GM12872 (cell line): ENCODE results near the gene GNA12.

ENCODE experiments used
- TF ChIP-seq, protein P1 (sequence below): IDR thresholded peaks from 3 replicates; pipeline ENCODE4 v1.5.1; 2011; ENCODE audit warnings: low read depth, mild to moderate bottlenecking, low read length, moderate library complexity; ENCODE audit not compliant: insufficient read depth

Gene GNA12

DNA sequence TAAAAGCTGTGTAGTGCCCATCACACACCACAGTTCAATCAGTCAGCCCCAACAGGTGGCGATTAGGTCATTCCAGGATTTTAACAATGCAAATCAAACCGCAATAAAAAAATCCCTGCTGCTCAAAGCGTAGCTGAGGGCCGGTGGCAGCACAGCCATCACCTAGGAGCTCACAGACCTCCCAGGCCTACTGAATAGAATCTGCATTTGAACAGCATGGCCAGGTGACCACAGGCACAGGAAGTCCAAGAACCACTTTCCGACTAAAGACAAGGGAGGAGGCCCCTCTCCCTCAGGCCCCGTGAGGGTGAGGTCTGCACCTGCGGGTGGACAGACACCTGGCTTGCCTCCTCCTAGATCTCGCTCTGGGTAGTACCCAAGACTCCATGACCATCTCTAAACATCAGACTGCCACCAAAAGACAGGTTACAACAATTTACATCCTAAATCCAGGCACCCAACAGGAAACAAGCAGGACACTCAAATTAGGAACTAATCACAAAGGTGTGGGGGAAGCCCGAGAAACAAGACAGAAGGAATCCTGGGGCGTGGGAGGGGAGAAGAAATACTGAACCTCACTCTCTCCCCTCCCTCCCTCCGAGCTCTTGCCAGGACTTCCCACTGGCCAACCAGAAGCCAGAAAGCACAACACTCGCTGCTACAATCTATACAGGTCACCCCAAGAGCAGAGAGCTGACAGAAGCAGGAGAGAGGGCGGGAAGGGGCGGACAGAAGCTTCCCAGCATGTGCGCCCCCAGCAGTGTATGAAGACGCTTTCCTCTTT is 19.2 kb downstream of the GNA12 start:
- TF ChIP-seq, protein P1, sequence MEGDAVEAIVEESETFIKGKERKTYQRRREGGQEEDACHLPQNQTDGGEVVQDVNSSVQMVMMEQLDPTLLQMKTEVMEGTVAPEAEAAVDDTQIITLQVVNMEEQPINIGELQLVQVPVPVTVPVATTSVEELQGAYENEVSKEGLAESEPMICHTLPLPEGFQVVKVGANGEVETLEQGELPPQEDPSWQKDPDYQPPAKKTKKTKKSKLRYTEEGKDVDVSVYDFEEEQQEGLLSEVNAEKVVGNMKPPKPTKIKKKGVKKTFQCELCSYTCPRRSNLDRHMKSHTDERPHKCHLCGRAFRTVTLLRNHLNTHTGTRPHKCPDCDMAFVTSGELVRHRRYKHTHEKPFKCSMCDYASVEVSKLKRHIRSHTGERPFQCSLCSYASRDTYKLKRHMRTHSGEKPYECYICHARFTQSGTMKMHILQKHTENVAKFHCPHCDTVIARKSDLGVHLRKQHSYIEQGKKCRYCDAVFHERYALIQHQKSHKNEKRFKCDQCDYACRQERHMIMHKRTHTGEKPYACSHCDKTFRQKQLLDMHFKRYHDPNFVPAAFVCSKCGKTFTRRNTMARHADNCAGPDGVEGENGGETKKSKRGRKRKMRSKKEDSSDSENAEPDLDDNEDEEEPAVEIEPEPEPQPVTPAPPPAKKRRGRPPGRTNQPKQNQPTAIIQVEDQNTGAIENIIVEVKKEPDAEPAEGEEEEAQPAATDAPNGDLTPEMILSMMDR: no peak

DNA sequence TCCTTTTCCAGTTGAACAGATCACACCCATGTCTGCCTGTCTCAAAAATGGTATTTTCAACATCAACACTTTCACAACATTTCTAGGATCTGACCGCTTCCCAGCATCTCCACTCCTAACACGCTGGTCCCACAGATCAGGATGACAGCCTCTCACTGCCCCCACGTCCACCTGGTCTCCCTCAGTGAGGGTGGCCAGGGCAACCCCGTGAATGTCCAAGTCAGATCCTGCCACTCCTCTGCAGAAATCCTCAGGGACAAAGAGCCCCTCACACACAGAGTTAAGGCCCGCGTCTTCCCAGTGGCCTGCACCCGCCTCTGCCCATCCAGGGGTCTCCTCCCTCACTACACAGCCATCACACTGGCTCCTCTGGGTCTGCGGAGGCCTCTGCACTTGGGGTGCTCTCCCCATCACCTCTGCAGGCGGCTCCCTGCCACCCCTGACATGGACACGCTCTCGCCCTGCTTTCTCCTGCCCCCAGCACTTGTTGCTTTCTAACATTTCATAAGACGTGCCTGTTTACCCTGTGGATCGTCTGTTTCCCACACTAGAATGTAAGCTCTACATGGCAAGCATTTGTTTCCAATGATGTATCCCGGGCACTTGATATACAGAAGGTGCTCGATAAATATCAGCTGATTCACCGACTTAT is 20.0 kb downstream of the GNA12 start:
- TF ChIP-seq, protein P1: no peak

DNA sequence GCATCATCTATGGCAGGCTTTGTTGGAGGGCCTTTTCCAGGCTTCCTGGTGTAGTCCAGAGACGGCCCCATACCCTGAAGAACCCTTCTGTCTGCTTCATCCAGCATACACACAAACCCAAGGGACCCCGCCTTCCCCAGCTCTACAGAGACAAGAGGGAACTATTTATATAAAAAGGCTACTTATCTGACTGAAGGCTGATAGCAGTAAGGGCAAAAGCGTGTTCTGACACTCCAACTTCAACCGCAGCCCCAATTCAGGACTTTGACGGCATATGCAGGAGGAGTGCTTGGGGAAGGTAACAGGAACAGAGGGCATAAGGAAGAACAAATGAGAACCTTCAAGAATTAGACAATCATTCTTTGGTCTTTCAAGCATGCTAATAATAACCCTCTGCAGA is 21.0 kb downstream of the GNA12 start:
- TF ChIP-seq, protein P1: no peak

DNA sequence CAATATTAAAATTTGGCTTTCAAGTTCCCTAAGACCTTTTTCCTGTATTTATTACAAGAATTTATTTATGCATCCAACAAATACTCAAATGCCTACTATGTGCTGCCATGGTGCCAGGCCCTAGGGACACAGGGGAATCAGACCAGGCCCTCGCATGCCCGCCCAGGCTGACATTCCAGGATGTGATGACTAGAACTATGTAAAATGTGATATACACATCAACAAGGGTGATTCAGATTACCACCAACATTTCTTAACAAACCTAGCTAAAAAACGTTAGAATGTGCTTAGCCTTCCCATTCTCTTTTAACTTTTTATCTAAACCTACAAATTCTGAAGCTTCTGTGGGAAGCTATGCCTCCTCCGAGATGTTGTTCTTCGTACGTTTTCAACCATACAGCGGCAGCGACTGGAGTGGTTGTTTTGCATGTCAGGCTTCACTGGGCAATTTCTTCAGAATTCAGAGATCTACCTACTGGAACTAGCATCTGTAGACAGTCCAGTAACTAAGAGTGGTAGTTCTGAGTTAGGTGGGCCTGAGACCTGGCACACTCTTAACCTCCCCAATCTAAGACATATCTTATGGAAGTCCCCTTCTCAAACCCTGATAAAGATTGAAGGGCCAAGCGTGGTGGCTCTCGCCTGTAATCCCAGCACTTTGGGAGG is 22.1 kb downstream of the GNA12 start:
- TF ChIP-seq, protein P1: no peak

DNA sequence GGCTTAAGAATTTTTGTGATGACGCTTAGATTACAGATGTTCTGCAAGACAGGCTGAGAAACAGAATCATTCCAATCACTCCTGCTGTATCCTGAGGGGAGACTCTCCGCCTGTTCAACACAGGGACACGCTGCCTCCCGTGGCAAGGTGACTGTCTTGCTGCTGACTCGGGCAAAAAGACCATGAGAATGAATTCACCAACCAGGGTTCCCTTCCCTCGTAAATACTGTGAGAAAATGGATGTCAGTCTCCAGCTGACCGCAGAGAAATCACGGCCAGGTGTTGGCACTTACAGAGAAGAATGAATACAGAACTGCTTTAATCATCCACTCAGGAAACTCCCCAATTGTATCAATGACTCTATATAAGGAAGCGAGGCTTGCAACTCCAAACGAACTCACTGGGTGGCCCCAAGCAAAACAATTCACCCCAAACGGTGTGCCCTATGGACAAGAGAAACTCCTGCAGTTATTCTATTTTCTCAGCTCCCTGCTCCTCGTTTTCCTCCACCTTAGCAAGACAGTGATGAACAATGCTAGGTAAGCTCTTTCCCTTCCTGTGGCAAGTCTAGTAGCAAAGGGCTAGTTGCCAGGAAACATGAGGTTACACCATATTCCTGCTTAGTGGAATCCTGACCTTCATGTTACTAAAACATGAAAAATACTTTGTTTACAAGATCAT is 22.8 kb downstream of the GNA12 start:
- TF ChIP-seq, protein P1: peak; percentile 5; the same call in 1 of the 3 replicates

DNA sequence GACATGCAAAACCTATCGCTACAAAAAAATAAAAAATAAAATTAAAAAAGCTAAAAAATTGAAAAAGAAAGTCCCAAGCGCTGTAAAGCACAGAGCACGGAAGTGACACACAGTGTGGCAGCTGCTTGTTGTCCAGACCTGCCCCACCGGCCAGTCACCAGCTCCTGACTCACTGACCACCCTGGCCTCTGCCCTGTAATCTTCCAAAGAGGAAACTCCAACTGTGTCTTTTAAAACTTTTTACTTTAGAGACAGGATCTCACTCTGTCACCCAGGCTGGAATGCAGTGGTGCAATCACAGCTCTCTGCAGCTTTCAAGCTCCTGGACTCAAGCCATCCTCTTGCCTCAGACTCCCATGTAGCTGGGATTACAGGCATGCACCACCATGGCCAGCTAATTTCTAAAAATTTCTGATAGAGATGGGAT is 23.6 kb downstream of the GNA12 start:
- TF ChIP-seq, protein P1: no peak

DNA sequence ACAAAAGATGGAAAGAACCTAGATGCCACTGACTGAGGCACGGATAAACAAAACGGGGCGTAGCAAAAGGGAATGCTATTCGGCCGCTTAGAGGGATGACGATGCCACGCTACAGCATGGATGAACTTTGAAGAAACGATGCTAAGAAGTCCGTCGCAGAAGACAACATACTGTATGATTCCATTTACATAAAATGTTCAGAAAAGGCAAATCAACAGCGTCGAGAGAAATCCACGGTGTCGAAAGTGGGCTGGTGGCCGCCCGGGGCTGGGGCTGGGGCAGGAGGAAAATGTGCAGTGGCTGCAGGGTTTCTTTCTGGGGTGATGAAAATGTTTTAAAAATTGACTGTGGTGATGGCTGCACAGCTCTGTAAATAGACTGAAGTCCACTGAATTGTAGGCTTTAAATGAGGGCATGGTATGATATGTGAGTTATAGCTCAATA is 24.1 kb downstream of the GNA12 start:
- TF ChIP-seq, protein P1: no peak
